Lower leg skin (tissue), 3 donors: ENCODE data around the gene UBR3.

Experiments
- CTCF ChIP-seq, 3 donors: fragments of 450-650 bp; IDR thresholded peaks; one replicate each; pipeline ENCODE4 v1.5.1; 2016; ENCODE audit warnings: antibody characterized with exemption in 3 of 3, mild to moderate bottlenecking in 3 of 3, moderate library complexity in 2 of 3
- POLR2A ChIP-seq, 2 donors: fragments of 450-650 bp; IDR thresholded peaks; one replicate each; pipeline ENCODE4 v1.6.1; 2016 to 2017; ENCODE audit warnings: antibody characterized with exemption in 2 of 2, mild to moderate bottlenecking in 1 of 2, moderate library complexity in 1 of 2

GRCh38 chr2:169795181-169795580, 32.1 kb upstream of the UBR3 start:
- TF ChIP-seq POLR2A (IDR thresholded peaks at IDR 0.05) (no peak), CTCF (IDR thresholded peaks at IDR 0.05) (no peak)
